ENCODE data around the gene KCNIP1. TPM values are rescaled to one million over a fixed set of nuclear protein-coding genes. Genes with fewer than 3 reads are reported as not detected.

KCNIP1 gene
- total and polyA plus RNA-seq, 2 of the 8 experiments (the other 6 are each of a cell fraction or from before 2014, with no cell fraction given): 0.52 to 0.83 TPM

- WGBS, 2 experiments (ENCODE audit: extremely low coverage in 1 of 2, insufficient coverage in 1 of 2, insufficient read length in 1 of 2, insufficient replicate concordance in 2 of 2, low coverage in 1 of 2, low lambda C conversion rate in 2 of 2, missing lambda C conversion rate in 1 of 2): 91% methylated on average over 8 of the region's 8 CpGs; no CpG with 5 or more reads in 1 of the 2 experiments
- Histone ChIP-seq H2BK5ac (ENCODE audit: low read depth, low read length) (no peak overlapping the region), H3K23ac (ENCODE audit: insufficient read length) (no peak overlapping the region), H3K27ac (ENCODE audit: low read depth, low read length) (no peak overlapping the region), H3K56ac (replicated peaks; ENCODE audit: insufficient read length, low read depth, low read length) (no peak overlapping the region), H2BK12ac (ENCODE audit: low read depth, low read length) (no peak overlapping the region), H3K4me2 (ENCODE audit: insufficient read depth in 1 of 2, low read depth in 2 of 2, low read length in 2 of 2) (no peak overlapping the region), H2BK120ac (replicated peaks; ENCODE audit: low read depth, low read length) (no peak overlapping the region), H4K5ac (ENCODE audit: insufficient read length, low read depth, low read length) (no peak overlapping the region), H3K27me3 (replicated peaks in 1 of 4; ENCODE audit: control insufficient read depth in 3 of 4, extremely low read depth in 1 of 4, insufficient read depth in 3 of 4, low read length in 3 of 4) (no peaks in the 10 kb centered on the region; a peak in 1 of 7 replicates), H2BK20ac (ENCODE audit: low read length) (no peak overlapping the region), H2AFZ (ENCODE audit: low read length) (no peak overlapping the region), H3K79me2 (ENCODE audit: control insufficient read depth in 1 of 2, insufficient read depth in 2 of 2, low read length in 2 of 2) (no peaks in the 10 kb centered on the region), H3K79me1 (ENCODE audit: low read depth, low read length) (no peaks in the 10 kb centered on the region), H4K20me1 (replicated peaks in 1 of 2; ENCODE audit: control insufficient read depth in 1 of 2, insufficient read depth in 2 of 2, low read length in 2 of 2) (no peaks in the 10 kb centered on the region), H3K18ac (ENCODE audit: extremely low read depth, low read length) (no peak overlapping the region), H3K4me1 (replicated peaks in 1 of 4; ENCODE audit: control insufficient read depth in 3 of 4, insufficient read depth in 4 of 4, low read length in 3 of 4) (peaks cover 0 to 2% (median 0%) of the 10 kb centered on the region in 4 experiments; a peak in 1 of 7 replicates), H3K4me3 (ENCODE audit: extremely low read depth in 1 of 4, insufficient read depth in 2 of 4, low read depth in 3 of 4, low read length in 4 of 4) (no peak overlapping the region), H4K8ac (ENCODE audit: extremely low read depth, insufficient read depth, low read length) (no peak overlapping the region), H2AK5ac (ENCODE audit: low read depth, low read length) (no peak overlapping the region), H3K9me3 (ENCODE audit: insufficient read depth in 2 of 2, low read depth in 1 of 2, low read length in 1 of 2) (no peaks in the 10 kb centered on the region), H3K9ac (replicated peaks in 1 of 4; ENCODE audit: extremely low read depth in 1 of 4, low read depth in 3 of 4, low read length in 3 of 4) (no peak overlapping the region), H3K14ac (ENCODE audit: insufficient read length) (no peak overlapping the region), H3K36me3 (ENCODE audit: control insufficient read depth in 2 of 4, insufficient read depth in 4 of 4, low read length in 3 of 4) (no peaks in the 10 kb centered on the region), H2BK15ac (ENCODE audit: low read length) (no peak overlapping the region), H3K4ac (replicated peaks; ENCODE audit: insufficient read length, low read depth, low read length) (no peak overlapping the region), H4K91ac (replicated peaks; ENCODE audit: insufficient read length, low read length) (no peak overlapping the region), H3K23me2 (ENCODE audit: low read depth, low read length) (no peaks in the 10 kb centered on the region; the same call in 1 of the 2 replicates)
- POLR2A ChIA-PET (ENCODE audit: partially characterized antibody): interaction anchor here (1.2 kb wide), 1 partner anchor 9 kb away, joined by 3 read pairs; no protein-coding TSS in a partner anchor
- CTCF ChIA-PET (ENCODE audit: partially characterized antibody): interaction anchor here (0.8 to 2.5 kb wide), 9 partner anchors 9 to 135 kb away, joined by 3 to 12 read pairs (median 4); no protein-coding TSS in a partner anchor
- DNase-seq (ENCODE audit: low read depth in 1 of 2, low spot score in 2 of 2) (no peak), FAIRE-seq (no peak)
Measured at GRCh38 chr5:170570476-170570875, 66.7 kb downstream of the KCNIP1 start.

Data from H1 (cell line).